K562 (cell line): ENCODE measurements around the gene ZCCHC14. TPM values are rescaled to one million over a fixed set of nuclear protein-coding genes. Genes with fewer than 3 reads are reported as not detected.

Experiments
- ATAC-seq: fragments of 200-7000 bp; cut with Tn5 transposase; 3 replicates; pipeline ENCODE4 v1.9.1; 2020; ENCODE audit warnings: moderate library complexity
- BruUV-seq: library from RNA; stranded (reverse); fragments of 400-500 nt; replicated peaks from 2 replicates; lab custom pipeline; 2021; lab: Mats Ljungman, UMichigan
- CTCF ChIA-PET: fragments of 300-600 bp; formaldehyde crosslinking; extraction: SDS; loops from one replicate; lab custom pipeline; 2021; ENCODE audit warnings: low intra/inter-chr PET ratio; lab: Yijun Ruan, JAX
- POLR2A ChIA-PET: fragments of 300-600, 350-650 bp; sonication (Branson Sonifier 250); formaldehyde crosslinking; extraction: SDS; loops from one replicate; lab custom pipeline; 2021; ENCODE audit warnings: antibody characterized with exemption, inconsistent platforms; lab: Yijun Ruan, JAX
- DNase-seq, 4 experiments: peaks; one replicate each; pipeline versions ENCODE4 v3.0.0 to v3.0.0-alpha.2; 2011 to 2018; ENCODE audit warnings: low spot score in 3 of 4, mixed read lengths in 3 of 4; ENCODE audit errors: extremely low read depth in 1 of 4
- FAIRE-seq: peaks from 2 replicates; lab custom pipeline; 2011; peaks lifted over from hg19 to GRCh38; lab: Jason Lieb, UNC
- H2AFZ ChIP-seq: 2 replicates; pipeline ENCODE4 v1.6.0; 2011; ENCODE audit warnings: low read depth, low read length, control low read depth, inconsistent platforms
- H3K27ac ChIP-seq: fragments of 200-600 bp; 3 replicates; pipeline ENCODE4 v1.8.0; 2011; ENCODE audit warnings: low read depth, mild to moderate bottlenecking, control low read depth, inconsistent platforms, low read length, moderate library complexity, mixed read lengths; ENCODE audit errors: extremely low read depth
- H3K27me3 ChIP-seq, 2 experiments: fragments of 300-600 bp in 1 of 2; 2 replicates in 1 of 2; 3 replicates in 1 of 2; pipeline versions ENCODE4 v1.6.0 to v1.8.0; 2011; ENCODE audit warnings: inconsistent platforms in 2 of 2, low read length in 2 of 2, mild to moderate bottlenecking in 1 of 2, mixed read lengths in 1 of 2, moderate library complexity in 1 of 2; ENCODE audit not compliant: control insufficient read depth in 2 of 2, insufficient read depth in 2 of 2
- H3K36me3 ChIP-seq: fragments of 300-600 bp; 3 replicates; pipeline ENCODE4 v1.8.0; 2011; ENCODE audit warnings: mild to moderate bottlenecking, low read length, inconsistent platforms; ENCODE audit not compliant: control insufficient read depth, insufficient read depth
- H3K4me1 ChIP-seq, 2 experiments: fragments of 200-600 bp in 1 of 2; replicated peaks in 1 of 2; 2 replicates in 1 of 2; 3 replicates in 1 of 2; pipeline versions ENCODE4 v1.5.1 to v1.8.0; 2011; ENCODE audit warnings: inconsistent platforms in 2 of 2, low read length in 2 of 2, mild to moderate bottlenecking in 1 of 2, mixed read lengths in 1 of 2, moderate library complexity in 1 of 2; ENCODE audit not compliant: control insufficient read depth in 2 of 2, insufficient read depth in 2 of 2
- H3K4me2 ChIP-seq: 2 replicates; pipeline ENCODE4 v1.6.1; 2011; ENCODE audit warnings: low read length, control low read depth, inconsistent platforms, mixed read lengths; ENCODE audit not compliant: insufficient read depth
- H3K4me3 ChIP-seq: fragments of 200-600 bp; sonication (generic), shearing (Covaris generic); 2 replicates; pipeline ENCODE4 v1.5.1; 2016; ENCODE audit warnings: control low read depth, inconsistent platforms
- H3K79me2 ChIP-seq: fragments of 200-600 bp; 3 replicates; pipeline ENCODE4 v1.8.0; 2011; ENCODE audit warnings: low read length, inconsistent platforms; ENCODE audit not compliant: control insufficient read depth, insufficient read depth
- H3K9ac ChIP-seq, 2 experiments: 2 replicates each; pipeline versions ENCODE4 v1.6.0 to v1.6.1; 2011; ENCODE audit warnings: low read depth in 2 of 2, low read length in 2 of 2, control low read depth in 1 of 2, inconsistent platforms in 1 of 2, mild to moderate bottlenecking in 1 of 2, mixed read lengths in 1 of 2; ENCODE audit not compliant: insufficient read depth in 1 of 2
- H3K9me1 ChIP-seq: one replicate; pipeline ENCODE4 v1.6.0; 2011; ENCODE audit warnings: inconsistent platforms, mild to moderate bottlenecking, low read length, moderate library complexity; ENCODE audit not compliant: control insufficient read depth, insufficient read depth
- H3K9me3 ChIP-seq: replicated peaks from 2 replicates; pipeline ENCODE4 v1.5.1; 2011; ENCODE audit warnings: low read depth, low read length, inconsistent platforms; ENCODE audit not compliant: control insufficient read depth, insufficient read depth
- H4K20me1 ChIP-seq: replicated peaks from 2 replicates; pipeline ENCODE4 v1.6.1; 2011; ENCODE audit warnings: low read length, inconsistent platforms, mixed read lengths; ENCODE audit not compliant: control insufficient read depth, insufficient read depth
- CBX8 ChIP-seq: fragments of 200-600 bp; sonication (generic); IDR thresholded peaks from 2 replicates; pipeline ENCODE4 v1.6.1; 2012; ENCODE audit warnings: borderline replicate concordance, mixed run types, low read depth, mild to moderate bottlenecking, moderate library complexity, mixed read lengths, low read length, control low read depth, inconsistent platforms; ENCODE audit not compliant: poor library complexity, severe bottlenecking; ENCODE audit errors: extremely low read depth
- HMG20B ChIP-seq: fragments of 250-450 bp; sonication (Bioruptor Pico); IDR thresholded peaks from 2 replicates; pipeline ENCODE4 v1.5.0; 2021; ENCODE audit warnings: mild to moderate bottlenecking
- KLF1 ChIP-seq: fragments of 450-650 bp; IDR thresholded peaks from 2 replicates; pipeline ENCODE4 v1.6.1; 2016; ENCODE audit warnings: missing genetic modification characterization, missing compliant biosample characterization
- MBD1 ChIP-seq: fragments of 250-450 bp; sonication (Bioruptor Pico); IDR thresholded peaks from 2 replicates; pipeline ENCODE4 v1.8.0; 2022; ENCODE audit warnings: inconsistent platforms
- NFIX ChIP-seq: fragments of 250-450 bp; sonication (Bioruptor Pico); IDR thresholded peaks from 2 replicates; pipeline ENCODE4 v1.4.0; 2020; ENCODE audit warnings: low read depth, mild to moderate bottlenecking, moderate library complexity
- PKNOX1 ChIP-seq: fragments of 450-650 bp; IDR thresholded peaks from 2 replicates; pipeline ENCODE4 v1.6.1; 2016
- SP1 ChIP-seq: sonication (generic); formaldehyde crosslinking; IDR thresholded peaks from 2 replicates; pipeline ENCODE4 v1.8.1; 2022; ENCODE audit warnings: mild to moderate bottlenecking, missing genetic modification reagents
- TFAM ChIP-seq: fragments of 250-450 bp; sonication (Bioruptor Pico); conservative IDR thresholded peaks from 2 replicates; pipeline ENCODE4 v1.5.0; 2021; ENCODE audit warnings: mild to moderate bottlenecking, moderate library complexity
- TSC22D4 ChIP-seq: fragments of 450-650 bp; IDR thresholded peaks from 2 replicates; pipeline ENCODE4 v1.6.1; 2016; ENCODE audit warnings: missing genetic modification characterization, missing biosample characterization, control low read depth
- ZNF347 ChIP-seq: fragments of 450-650 bp; formaldehyde crosslinking; IDR thresholded peaks from 2 replicates; pipeline ENCODE4 v1.4.0; 2020; ENCODE audit warnings: low read depth, mild to moderate bottlenecking, moderate library complexity
- WGBS: fragments of 100-300 bp; shearing (Covaris generic); methylation state at CpG from one replicate; pipeline ENCODE4 v1.1.6; 2016; ENCODE audit warnings: low coverage, mixed read lengths; ENCODE audit not compliant: insufficient coverage; ENCODE audit errors: missing lambda C conversion rate; 5-methylcytosine and 5-hydroxymethylcytosine counted together
- in situ Hi-C: fragments of 300-500 bp; cut with MboI; formaldehyde crosslinking; loops from 4 replicates; pipeline ENCODE4 v1.15.0; 2018; ENCODE audit warnings: inconsistent platforms, mixed read lengths
- intact Hi-C: fragments of 100-400 bp; cut with micrococcal nuclease; formaldehyde crosslinking; loops from 2 replicates; pipeline ENCODE4 v1.14.2; 2022
- polyA plus RNA-seq, 8 experiments: library from polyadenylated mRNA; depleted of rRNA in 4 of 8; stranded (reverse) in 5 of 8; unstranded in 3 of 8; fragments of >200 nt; fragmentation: Nextera tagmentation in 2 of 8; fragmentation: Illumina TruSeq in 1 of 8; extraction: Ambion mirVana in 2 of 8; extraction: Trizol in 1 of 8; gene quantifications; 2 replicates each; pipeline versions ENCODE4 v1.2.1 to v1.2.3, GENCODE V29; 2011 to 2014; ENCODE audit warnings: inconsistent platforms in 1 of 8, missing spikeins in 1 of 8
- total RNA-seq, 7 experiments: library from RNA; depleted of rRNA in 6 of 7; stranded (reverse); fragments of >200 nt in 6 of 7; fragmentation: Illumina TruSeq in 2 of 7; extraction: Trizol in 2 of 7; gene quantifications; 2 replicates each; pipeline versions ENCODE4 v1.2.1 to v1.2.3, GENCODE V29; 2011 to 2021; ENCODE audit warnings: low replicate concordance in 1 of 7
- TF ChIP-seq, protein P1 (sequence below): fragments of 450-650 bp; formaldehyde crosslinking; IDR thresholded peaks from 2 replicates; pipeline ENCODE4 v1.4.0; 2020; ENCODE audit warnings: mild to moderate bottlenecking
- TF ChIP-seq, protein P2 (sequence below): fragments of 450-650 bp; IDR thresholded peaks from 2 replicates; pipeline ENCODE4 v1.6.1; 2018; ENCODE audit warnings: mild to moderate bottlenecking, low read depth; ENCODE audit not compliant: partially characterized antibody

The ZCCHC14 gene
- total and polyA plus RNA-seq, 9 of the 15 experiments (the other 6 are each of a cell fraction or from before 2014, with no cell fraction given) = 1.5 to 12.4 (median 2.9) TPM

GRCh38 chr16:87469169-87469568 is 23.7 kb downstream of the ZCCHC14 start:
- 77% methylated on average over 11 of the region's 11 CpGs for WGBS
- H3K9ac ChIP-seq = no peak overlapping the region
- no peaks in the 10 kb centered on the region for H3K36me3 ChIP-seq
- CTCF ChIA-PET = no interaction called here
- no peaks in the 10 kb centered on the region for H3K27me3 ChIP-seq
- no peak overlapping the region for H3K27ac ChIP-seq
- H3K9me1 ChIP-seq = no peaks in the 10 kb centered on the region
- H3K4me1 ChIP-seq = peaks cover 25% of the 10 kb centered on the region in 2 experiments
- TF ChIP-seq KLF1 (tag) (no peak), SP1 (CRISPR knock-in tag) (no peak), HMG20B (CRISPR knock-in tag) (no peak), NFIX (CRISPR knock-in tag) (no peak), TFAM (no peak), MBD1 (no peak), ZNF347 (CRISPR knock-in tag) (no peak), TSC22D4 (no peak), CBX8 (no peak), PKNOX1 (no peak)
- TF ChIP-seq, protein P1, sequence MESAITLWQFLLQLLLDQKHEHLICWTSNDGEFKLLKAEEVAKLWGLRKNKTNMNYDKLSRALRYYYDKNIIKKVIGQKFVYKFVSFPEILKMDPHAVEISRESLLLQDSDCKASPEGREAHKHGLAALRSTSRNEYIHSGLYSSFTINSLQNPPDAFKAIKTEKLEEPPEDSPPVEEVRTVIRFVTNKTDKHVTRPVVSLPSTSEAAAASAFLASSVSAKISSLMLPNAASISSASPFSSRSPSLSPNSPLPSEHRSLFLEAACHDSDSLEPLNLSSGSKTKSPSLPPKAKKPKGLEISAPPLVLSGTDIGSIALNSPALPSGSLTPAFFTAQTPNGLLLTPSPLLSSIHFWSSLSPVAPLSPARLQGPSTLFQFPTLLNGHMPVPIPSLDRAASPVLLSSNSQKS (CRISPR knock-in tag) = no peak
- TF ChIP-seq, protein P2, sequence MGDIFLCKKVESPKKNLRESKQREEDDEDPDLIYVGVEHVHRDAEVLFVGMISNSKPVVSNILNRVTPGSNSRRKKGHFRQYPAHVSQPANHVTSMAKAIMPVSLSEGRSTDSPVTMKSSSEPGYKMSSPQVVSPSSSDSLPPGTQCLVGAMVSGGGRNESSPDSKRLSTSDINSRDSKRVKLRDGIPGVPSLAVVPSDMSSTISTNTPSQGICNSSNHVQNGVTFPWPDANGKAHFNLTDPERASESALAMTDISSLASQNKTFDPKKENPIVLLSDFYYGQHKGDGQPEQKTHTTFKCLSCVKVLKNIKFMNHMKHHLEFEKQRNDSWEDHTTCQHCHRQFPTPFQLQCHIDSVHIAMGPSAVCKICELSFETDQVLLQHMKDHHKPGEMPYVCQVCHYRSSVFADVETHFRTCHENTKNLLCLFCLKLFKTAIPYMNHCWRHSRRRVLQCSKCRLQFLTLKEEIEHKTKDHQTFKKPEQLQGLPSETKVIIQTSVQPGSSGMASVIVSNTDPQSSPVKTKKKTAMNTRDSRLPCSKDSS = no peak
- TF ChIP-seq, all 486 proteins: peak for 0
- in situ Hi-C loops (no loop called here), intact Hi-C loops (no loop called here)
- H3K79me2 ChIP-seq = peaks cover 8% of the 10 kb centered on the region; the same call in 2 of the 3 replicates
- POLR2A ChIA-PET = interaction anchor here (0.6 kb wide), 1 partner anchor 437 kb away, joined by 3 read pairs; no protein-coding TSS in a partner anchor
- no peaks in the 10 kb centered on the region for H4K20me1 ChIP-seq
- no peaks in the 10 kb centered on the region for H3K9me3 ChIP-seq
- no peak for ATAC-seq
- no peak overlapping the region for H2AFZ ChIP-seq
- no peak overlapping the region for H3K4me2 ChIP-seq
- H3K4me3 ChIP-seq = no peak overlapping the region
- BruUV-seq = no TSS peak
- FAIRE-seq = no peak
- DNase-seq = no peak
